Activated CD4-positive, alpha-beta T cell treated with anti-CD3 and anti-CD28 coated beads, Interleukin-2, Interleukin-6, amounts not matched to agents 100 ng/mL and 50 ng/mL, durations not matched to agents 16 hours and 8 hours (primary cell): ENCODE data around the gene ASTN2.

ENCODE experiments used
- DNase-seq: peaks from one replicate; pipeline ENCODE4 v3.0.0-alpha.2; 2020

The ASTN2 gene

DNA sequence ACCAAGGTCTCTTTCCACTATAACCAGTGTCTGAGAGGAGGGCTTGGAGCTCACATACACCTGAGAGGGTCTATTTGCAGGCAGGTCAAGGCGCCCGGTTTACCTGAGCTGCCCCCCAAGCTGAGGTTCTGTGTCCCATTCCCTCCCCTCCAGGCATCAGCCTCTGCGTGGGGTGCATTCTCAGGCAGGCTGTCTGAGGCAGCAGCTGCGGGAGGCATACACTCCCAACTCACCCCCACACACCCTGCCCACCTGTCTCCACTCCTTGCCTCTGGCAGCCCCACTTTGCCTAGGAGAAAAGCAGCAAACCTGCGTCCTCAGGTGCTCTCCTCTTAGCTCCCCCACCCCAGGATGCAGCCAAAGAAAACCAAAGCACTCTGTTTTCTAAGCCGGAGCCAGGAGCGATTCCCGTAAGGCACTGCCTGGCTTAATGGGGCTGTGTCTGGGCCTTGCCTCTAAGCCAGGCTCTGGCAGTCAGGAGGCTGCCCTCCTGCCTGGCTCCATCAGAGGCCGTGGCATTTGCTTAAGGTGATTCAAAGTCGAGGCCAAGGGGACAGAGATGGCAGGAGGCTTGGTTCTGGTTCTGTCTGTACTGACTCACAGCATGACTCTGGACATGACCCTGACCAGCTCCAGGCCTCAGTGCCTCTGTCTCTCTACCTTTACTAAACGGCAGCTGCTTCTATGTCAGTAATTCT lies 867.0 kb downstream of the ASTN2 start:
- no peak for DNase-seq

DNA sequence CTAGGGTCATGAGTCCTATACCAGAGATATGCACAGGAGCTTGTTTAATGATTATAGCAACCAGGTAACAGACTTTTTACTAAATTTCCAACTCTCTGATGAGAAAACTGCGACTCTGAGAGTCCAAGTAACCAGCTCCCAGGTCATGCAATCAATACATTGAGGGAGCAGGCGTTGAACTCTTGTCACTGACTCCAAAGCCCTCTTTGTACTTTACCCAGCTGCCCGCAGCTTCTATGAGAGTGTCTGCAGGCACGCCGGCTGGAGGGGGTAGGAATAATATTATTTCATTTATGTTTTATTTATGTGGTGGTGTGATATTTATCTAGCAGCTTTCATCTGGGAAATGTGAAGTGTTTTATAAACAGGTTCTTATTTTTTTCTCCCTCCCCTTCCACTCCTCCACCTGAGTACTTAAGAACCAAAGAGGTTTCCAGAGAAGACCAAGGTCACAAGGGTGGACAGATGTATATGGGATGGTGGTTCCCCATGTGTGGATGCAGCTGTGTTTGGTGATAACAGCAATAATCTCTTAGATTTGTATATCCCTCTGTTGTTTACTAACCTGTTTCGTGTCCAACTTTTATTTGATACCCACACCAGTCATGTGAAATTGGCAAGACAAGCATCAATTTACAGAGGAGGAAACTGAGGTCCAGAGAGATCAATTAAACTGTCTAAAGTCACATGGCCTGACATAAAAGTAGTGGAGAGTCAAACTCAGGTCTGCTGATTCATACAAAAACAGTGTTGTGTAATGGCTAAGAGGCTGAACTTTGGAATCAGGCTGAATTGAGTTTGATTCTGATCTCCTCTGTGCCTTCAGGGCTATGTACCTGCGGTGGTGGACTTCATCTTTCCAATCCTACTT lies 867.9 kb downstream of the ASTN2 start:
- DNase-seq: no peak

DNA sequence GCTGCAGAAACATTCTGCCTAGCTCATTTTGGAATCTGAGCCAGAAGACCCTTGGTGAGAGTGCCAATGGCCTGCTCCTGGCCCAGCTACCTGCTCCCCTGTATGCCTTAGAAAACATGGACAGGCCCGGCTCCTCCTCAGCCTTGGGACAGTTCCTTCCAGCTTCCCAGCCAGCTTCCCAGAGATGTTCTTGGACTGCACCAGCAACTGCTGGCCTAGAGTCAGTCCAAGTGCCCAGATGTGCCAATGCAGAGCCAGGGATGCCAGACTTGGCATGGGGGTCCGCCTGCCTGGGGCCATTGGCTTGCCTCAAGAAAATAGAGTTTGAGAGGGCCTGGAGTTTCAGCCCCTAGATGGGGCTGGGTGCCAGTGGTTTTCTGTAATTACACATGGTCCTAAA lies 870.0 kb downstream of the ASTN2 start:
- DNase-seq: no peak

DNA sequence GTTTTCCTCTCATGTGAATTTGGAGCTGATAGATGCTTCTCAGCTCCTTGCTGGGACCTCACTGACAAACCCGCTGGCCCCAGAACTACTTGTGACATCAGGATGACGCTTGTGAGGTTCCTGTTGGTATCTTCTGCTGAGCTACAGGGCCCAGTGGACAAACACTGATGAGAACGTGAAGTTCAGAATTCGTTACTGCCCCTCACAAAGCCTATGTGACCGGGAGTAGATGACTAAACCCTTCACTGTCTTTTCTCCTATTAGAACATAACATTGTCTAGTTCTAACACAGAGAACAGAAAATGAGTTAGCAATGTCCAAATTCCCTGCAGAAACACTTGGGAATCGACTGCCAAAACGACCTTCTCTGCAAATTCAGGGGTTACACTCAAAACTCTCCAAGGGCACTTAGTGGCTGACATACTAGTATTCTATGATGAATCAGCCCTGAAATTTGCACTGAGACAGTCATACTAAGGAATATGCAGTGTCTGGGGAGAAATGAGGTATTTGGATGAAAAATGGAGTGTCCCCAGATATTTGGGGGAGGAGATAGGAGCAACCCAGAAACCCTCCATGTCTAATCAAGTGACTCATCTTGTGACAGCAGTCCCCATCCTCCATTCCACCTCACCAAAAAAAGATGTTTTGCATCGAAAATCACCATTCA lies 871.0 kb downstream of the ASTN2 start:
- DNase-seq: no peak

DNA sequence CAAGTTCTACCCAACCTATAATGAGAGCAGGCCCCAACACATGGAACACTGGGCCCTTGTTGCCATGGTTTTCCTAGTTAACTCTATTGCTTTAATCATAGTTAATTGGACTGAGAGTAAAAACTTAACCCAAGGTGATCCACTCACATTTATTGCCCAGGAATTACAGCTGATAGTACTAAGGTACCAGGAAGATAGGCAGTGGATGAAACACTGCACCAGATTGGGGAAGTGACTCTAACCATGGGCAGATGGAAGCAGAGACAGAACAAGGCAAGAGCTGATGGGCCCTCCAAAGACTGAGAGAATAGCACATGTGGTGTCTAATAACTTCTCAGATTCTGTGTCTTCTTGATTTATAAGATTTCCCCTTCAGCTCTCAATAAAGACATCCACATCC lies 873.5 kb downstream of the ASTN2 start:
- no peak for DNase-seq

DNA sequence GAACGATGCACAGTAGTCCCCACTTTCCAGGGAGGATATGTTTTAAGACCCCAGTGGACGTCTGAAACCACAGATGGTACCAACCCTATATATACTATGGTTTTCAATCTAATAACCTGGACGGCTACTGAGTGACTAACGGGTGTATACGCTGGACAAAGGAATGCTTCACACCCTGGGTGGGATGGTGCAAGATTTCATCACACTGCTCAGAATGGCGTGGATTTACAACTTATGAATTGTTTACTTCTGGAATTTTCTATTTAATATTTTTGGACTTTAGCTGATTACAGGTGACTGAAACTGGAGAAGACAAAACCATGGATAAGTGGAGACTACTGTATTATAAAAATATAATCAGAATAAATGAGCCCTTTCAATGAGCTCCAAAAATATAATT lies 875.3 kb downstream of the ASTN2 start:
- DNase-seq: no peak

DNA sequence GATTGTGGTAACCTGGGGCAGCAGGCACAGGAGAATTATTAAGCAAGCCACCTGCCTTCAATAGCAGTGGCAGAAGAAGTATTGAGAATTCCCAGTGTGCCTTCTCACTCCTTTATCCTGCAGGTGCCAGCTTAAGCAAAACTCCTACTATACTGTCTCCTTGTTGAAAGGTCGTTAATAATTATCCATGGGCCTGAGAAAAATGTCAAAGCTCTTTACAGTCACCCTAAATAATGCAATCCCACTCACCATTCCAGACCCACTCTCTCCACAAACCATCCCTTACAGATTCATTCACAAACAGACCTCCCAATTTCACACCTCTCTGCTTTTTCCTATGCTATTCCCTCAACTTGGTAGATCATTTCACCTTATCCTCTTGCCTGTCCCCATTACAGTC lies 889.2 kb downstream of the ASTN2 start:
- DNase-seq: no peak

DNA sequence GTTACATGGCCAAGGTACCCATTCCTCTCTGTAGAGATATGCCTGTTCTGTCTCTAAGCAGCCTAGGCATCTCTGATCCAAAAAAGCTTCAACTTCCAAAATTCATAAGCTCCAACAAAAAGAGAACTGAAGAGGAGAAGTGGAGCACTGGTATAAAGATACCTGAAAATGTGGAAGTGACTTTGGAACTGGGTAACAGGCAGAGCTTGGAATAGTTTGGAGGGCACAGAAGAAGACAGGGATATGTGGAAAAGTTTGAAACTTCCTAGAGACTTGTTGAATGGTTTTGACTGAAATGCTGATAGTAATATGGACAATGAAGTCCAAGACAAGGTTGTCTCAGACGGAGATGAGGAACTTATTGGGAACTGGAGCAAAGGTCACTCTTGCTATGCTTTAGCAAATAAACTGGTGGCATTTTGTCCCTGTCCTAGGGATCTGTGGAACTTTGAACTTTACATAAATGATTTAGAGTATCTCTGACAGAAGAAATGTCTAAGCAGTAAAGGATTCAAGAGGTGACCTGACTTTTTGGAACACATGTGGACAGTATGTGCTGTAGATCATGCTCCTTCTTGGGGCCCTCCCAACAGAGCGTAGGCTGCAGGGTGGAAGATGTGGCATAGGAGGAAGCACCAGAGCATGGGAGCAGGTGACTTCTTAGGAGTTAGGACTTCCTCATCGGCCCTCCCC lies 889.9 kb downstream of the ASTN2 start:
- no peak for DNase-seq

DNA sequence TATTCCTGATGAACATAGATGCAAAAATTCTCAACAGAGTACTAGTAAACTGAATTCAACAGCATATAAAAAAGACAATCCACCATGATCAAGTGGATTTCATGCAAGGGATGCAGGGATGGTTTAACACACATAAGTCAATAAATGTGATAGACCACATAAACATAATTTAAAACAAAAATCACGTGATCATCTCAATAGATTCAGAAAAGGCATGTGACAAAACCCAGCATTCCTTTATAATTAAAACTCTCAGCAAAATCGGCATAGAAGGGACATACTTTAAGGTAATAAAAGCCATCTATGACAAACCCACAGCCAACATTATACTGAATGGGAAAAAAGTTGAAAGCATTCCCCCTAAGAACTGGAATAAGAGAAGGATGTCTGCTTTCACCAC lies 894.6 kb downstream of the ASTN2 start:
- no peak for DNase-seq

DNA sequence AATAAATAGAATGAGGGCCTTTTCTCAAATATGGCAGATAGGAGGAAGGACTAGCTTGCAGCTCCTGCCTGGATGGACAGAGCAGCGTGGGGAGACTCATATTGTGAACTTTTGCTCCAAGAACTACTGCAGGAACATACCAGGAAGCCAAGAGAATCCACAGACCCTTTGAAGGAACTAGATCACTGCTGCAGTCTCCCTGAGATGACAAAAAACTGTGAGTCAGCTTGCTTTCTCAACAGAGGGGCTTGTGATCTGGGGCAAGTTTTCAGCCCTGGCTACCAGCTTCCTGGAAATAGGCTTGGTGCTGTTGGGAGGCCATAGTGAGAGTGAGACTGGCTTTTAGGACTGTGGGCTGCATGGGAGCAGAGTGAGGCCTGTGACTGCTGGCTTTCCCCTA lies 898.4 kb downstream of the ASTN2 start:
- DNase-seq: no peak

DNA sequence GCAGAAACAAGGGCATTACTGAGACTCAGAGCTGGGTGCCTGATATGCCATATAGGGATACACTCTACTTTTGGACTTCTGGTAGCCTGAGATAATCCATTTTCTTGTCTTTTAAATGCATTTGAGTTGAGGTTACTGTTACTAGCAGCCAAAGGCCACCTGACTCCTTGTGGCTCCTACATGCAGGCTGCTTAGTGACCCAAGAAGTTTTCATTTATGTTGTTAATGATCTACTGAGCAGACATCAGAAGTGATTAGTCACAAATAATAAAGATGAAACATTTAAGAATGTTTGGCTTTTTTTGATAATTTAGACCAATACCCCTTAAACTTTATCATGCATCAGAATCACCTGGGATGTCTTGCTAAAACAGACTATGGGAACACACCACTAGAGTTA lies 899.3 kb downstream of the ASTN2 start:
- DNase-seq: no peak

DNA sequence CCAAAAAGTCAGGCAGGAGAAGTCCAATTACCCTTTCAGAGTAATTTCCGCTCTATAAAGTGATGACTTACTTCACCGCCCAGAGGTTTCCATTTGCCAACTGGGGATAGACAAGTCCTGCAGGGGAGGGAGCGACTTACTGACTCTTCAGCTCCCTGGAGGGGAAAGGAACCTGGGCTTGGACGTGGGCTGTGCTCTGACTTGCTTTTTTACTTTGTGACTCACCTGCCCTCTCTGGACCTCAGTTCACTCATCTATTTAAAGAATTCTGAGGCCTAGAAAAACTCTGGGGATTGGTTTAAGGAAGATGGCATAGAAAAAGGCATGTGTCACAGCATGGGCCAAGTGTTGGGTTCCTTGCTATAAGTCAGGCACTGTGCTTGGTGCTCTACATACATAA lies 908.2 kb downstream of the ASTN2 start:
- DNase-seq: no peak

DNA sequence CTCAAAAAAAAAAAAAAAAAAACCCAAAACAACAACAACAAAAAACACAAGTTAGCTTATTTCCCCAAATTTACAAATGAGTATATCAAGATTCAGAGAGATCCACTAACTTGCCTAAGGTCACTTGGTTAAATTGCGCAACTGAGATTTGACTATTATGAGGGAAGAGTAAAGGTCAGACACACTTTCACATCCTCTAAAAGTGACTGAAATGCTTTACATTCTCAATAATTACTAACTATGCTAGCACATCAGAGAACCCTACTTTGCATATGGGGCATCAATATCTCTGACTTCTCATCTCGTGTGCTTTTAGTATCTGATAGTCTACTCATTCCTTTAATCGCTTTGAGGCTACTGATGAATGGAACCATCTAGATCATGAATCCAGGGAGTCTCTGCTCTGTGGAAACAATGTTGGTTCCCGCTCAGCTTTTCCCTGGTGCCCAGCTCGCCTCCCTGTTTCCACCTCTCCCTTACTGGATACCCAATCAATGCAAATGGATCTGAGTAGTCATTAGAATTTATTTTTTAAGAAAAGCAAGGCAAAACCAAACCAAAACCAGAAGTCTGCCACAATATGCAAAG lies 909.9 kb downstream of the ASTN2 start:
- DNase-seq: no peak

DNA sequence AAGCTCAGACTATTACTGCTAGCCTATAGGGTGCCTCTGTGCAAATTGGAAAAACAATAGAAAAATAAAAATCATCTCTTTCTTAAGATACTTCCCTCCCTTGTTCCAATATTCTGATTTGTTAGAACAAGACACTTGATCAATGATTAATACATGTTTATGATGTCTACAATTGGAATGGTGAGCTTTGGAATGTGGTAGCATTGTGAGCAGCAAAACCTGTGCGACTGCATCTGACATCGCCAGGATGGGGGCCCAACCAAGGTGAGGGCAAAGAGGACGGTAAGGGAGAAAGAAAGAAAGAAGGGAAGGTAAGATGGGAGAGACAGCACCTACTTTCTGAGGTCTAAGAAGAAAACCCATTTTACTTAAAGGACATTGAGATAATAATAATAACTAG lies 910.8 kb downstream of the ASTN2 start:
- no peak for DNase-seq

DNA sequence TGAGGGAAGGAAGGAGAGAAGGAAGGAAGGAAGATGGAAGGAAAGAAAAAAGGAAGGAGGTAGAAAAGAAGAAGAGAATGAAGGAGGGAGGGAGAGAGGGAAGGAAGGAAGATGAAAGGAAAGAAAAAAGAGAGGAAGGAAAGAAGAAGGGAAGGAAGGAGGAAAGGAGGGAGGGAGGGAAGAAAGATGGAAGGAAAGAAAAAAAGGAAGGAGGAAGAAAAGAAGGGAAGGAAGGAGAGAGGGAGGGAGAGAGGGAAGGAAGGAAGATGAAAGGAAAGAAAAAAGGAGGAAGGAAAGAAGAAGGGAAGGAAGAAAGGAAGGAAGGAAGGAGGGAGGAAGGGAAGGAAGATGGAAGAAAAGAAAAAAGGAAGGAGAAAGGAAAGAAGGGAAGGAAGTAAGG lies 912.1 kb downstream of the ASTN2 start:
- no peak for DNase-seq

DNA sequence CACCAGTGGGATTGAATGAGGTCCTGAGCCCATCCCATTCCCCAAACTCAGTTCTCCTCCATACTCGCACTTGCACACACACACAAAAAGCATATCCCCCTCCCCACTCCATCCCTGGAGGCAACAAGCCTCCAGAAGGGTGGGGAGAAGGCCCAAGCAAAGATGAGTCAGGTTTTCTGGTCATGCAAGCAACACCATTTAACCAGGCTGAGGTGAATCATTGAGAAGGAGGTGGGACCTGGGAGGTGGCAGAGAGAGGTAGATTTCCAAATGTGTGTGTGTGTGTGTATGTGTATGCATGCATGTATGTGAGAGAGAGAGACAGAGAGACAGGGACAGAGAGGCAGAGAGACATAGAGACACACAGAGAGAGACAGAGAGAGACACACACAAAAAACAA lies 913.0 kb downstream of the ASTN2 start:
- DNase-seq: no peak

DNA sequence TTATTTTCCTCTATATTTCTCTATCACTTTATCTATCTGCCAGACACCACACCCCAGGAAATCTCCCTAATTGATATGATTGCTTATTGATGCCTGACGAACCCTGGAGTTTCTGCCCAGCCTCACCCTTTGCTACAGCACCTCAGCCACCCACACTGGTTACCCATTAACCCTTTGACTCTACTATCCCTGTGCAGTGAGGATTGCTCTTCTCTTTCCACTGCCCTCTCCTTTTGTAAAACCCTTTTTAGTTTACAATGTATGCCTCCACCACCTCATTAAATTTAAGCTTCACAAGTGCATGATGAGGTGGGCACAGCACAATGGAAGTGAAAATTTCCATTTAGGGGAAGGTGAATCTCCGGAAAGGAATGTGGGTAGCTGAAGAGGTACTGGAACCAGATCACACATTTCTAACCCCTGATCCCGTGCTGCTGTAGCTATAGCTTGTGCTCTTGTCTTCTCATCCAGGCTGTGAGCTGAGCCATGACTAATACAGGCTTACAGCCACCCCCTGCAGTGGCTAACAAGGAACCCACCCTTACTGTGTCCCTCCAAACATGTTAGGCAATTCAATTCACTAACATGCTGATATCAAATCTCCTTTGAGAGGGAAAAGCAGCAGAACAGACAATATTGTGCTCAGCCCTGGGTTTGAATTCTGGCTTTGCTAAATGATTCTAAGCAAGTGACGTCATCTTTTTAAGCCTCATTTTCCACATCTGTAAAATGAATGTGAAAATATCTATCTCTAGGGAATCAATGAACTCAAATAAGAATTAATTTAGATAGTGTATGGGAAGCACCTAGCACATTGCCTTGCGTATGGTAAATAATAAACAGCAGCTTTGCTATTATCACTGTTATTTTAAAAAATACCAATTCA lies 914.6 kb downstream of the ASTN2 start:
- no peak for DNase-seq

DNA sequence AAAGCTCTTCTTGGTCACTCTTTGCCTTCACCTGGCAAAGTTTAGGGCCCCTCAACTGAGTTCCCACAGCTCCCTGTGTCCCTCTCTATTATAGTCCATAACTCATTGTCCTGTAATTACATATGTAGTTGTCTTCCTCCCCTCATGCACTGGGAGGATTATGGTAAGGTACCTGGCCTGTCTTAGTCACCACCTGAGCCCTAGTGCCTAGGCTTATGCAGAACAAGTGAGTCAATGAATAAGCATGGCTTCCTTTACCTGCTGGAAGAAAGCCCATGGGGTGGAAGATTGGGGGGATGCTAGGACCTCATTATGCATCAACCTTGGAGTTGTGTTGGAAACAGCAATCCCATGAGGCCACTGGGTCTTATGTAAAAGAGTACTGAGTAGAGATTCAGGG lies 915.4 kb downstream of the ASTN2 start:
- DNase-seq: no peak

DNA sequence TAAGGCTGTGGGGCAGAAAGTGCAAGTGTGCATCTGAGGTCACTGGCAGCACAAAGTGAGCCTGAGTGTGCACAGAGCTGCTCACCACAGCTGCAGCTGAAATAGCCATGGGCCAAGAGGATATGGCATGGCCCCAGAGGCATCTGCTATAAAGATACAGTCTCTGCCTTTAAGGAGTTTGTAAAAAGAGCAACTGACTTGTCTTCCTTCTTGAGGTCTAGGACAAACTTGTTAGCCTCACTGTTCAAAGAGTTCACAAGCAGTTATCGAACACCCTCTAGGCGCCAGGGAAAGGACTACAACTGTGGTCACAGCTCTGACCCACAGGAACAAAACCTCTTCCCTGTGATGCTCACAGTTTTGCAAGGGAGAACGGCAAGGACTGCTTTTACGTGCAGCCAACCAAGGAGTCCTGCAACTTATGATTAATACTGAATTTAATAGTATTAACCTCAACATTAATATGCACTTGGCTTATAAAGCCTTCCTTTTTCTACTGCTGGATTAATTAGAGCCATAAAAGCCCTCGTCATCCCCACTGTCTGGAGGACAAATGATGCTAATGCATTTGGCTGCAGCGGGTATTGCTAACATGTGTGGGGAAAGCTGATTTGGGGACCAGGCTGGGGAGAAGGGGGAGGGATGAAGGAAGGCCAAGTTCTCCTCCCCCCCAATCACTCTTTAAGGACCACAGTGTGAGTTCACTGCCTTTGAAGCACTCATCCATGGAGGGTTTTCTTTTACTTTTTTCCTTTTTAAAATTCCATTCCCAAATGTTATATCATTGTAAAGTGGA lies 917.6 kb downstream of the ASTN2 start:
- no peak for DNase-seq

DNA sequence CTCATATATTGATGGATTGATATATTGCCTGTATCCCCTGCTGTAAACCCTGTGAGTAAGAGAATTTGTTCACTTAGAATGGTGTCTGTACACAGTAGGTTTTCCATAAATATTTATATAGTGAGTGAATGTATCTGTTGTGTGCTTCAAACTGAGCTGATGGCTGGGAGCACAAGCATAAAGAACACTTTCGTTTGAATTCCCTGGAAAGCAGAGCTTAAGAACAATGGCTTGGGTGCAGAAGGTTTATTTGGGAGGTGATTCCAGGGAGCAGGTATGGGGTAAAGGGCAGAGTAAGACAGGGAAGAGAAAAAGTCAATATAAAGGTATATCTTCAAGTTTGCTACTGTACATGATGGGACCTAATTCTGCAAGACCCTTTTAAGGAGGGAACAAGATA lies 918.7 kb downstream of the ASTN2 start:
- DNase-seq: no peak

DNA sequence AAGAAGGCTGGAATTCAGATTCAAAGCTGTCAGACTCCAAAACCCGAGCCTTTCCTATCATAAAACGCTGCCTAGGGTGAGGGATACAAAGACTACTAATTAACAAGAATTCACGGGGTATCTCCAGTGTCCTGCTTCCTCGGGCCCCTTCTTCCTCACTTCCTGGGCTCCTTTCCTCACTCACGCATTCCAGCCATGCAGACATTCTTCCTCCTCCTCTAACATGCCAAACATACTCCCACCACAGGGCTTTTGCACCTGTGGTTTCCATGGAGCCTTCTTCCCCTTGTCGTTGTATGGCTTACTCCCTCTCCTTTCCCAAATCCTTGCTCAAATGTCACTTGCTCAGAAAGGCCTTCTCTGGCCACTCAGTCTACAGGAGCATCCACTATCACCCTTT lies 919.1 kb downstream of the ASTN2 start:
- no peak for DNase-seq
